GM21786 (cell line): ENCODE results near the gene CLEC2L.
A peak's percentile ranks its signal among the peaks of the same experiment; 100 is the strongest.

Experiments used
- ATAC-seq: cut with Tn5 transposase; IDR thresholded peaks from one replicate; pipeline ENCODE4 v1.9.1; 2021; ENCODE audit not compliant: unreplicated experiment

The CLEC2L gene

GRCh38 chr7:139523199-139523941, at the start of gene CLEC2L:
TSS of gene CLEC2L (plus strand) at chr7:139523685. CDS start at chr7:139523928, 243 bp downstream.
- ATAC-seq: no peak

GRCh38 chr7:139476139-139476538, 47.3 kb upstream of the CLEC2L start:
- ATAC-seq: no peak

GRCh38 chr7:139476891-139477290, 46.6 kb upstream of the CLEC2L start:
- ATAC-seq: no peak

- ATAC-seq: no peak
Measured at GRCh38 chr7:139479620-139480019, 43.9 kb upstream of the CLEC2L start.

GRCh38 chr7:139481364-139481763, 42.1 kb upstream of the CLEC2L start:
- ATAC-seq: no peak

- ATAC-seq: no peak
Measured at GRCh38 chr7:139482122-139482521, 41.4 kb upstream of the CLEC2L start.

- peak; percentile 31 for ATAC-seq
Measured at GRCh38 chr7:139482662-139483466, 40.6 kb upstream of the CLEC2L start.

- ATAC-seq: no peak
Measured at GRCh38 chr7:139487366-139488080, 36.0 kb upstream of the CLEC2L start.

GRCh38 chr7:139488810-139489209, 34.7 kb upstream of the CLEC2L start:
- no peak for ATAC-seq

- ATAC-seq: no peak
Measured at GRCh38 chr7:139490130-139490529, 33.4 kb upstream of the CLEC2L start.

GRCh38 chr7:139492293-139492692, 31.2 kb upstream of the CLEC2L start:
- ATAC-seq: no peak

- ATAC-seq: peak; percentile 79
Measured at GRCh38 chr7:139494835-139495579, 28.5 kb upstream of the CLEC2L start.

- no peak for ATAC-seq
Measured at GRCh38 chr7:139495580-139496125, 27.8 kb upstream of the CLEC2L start.

- no peak for ATAC-seq
Measured at GRCh38 chr7:139496528-139496927, 27.0 kb upstream of the CLEC2L start.

GRCh38 chr7:139500770-139501138, 22.7 kb upstream of the CLEC2L start:
- no peak for ATAC-seq

GRCh38 chr7:139502226-139502625, 21.3 kb upstream of the CLEC2L start:
- no peak for ATAC-seq

GRCh38 chr7:139505563-139505962, 17.9 kb upstream of the CLEC2L start:
- no peak for ATAC-seq

- no peak for ATAC-seq
Measured at GRCh38 chr7:139509535-139509934, 13.9 kb upstream of the CLEC2L start.

GRCh38 chr7:139511315-139511714, 12.2 kb upstream of the CLEC2L start:
- no peak for ATAC-seq

GRCh38 chr7:139515266-139515665, 8.2 kb upstream of the CLEC2L start:
- ATAC-seq: no peak

GRCh38 chr7:139521439-139521838, 2.0 kb upstream of the CLEC2L start:
- ATAC-seq: no peak
